Ovary (tissue), 3 donors: ENCODE results near the gene HYAL3.

Experiments used
- EP300 ChIP-seq: sonication (generic); formaldehyde crosslinking; IDR thresholded peaks from one replicate; pipeline ENCODE4 v1.6.1; 2017; ENCODE audit warnings: antibody characterized with exemption
- TF ChIP-seq, protein P1 (sequence below), 3 donors: fragments of 450-650 bp in 2 of 3; fragments of 200-600 bp in 1 of 3; IDR thresholded peaks; one replicate each; pipeline versions ENCODE4 v1.5.1 to v1.8.0; 2016 to 2022; ENCODE audit warnings: antibody characterized with exemption in 3 of 3, mild to moderate bottlenecking in 1 of 3
- donor health status: DM: no; HTN: no; CAD: no.

DNA sequence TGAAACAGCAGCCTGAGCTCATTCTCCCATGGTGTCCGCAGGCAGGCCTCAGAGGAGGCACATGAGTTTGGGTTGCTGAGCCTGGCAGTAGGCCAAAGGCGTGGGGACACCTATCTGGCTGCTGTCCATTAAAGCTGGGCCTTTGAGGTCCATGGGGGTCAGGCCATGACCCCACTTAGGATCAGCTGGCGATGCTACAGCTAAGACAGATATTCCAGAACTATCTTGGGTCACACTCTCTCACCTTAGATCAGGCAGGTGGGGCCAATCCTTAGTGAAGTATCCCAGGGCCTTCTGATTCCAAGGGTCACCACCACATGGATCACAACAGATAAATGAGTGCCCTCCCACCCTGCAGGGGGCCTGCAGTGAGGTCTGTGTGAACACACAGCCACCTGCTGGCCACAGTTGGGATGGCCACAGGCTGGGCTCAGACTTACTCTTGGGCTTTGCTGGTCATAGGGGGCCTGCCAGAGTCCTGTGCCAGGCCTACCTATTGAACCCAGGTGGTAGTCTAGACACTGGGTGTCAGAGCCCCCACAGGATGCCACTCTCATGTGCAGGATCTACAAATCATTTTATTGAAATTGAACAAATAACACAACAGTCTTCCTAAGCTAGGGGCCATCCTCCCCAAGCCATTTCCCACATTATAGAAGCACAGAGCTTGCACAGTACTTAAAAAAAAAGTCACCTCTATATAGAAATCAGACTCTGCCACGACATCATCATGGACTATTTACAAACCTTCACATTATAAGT is 25.3 kb upstream of the HYAL3 start:
- TF ChIP-seq, protein P1, sequence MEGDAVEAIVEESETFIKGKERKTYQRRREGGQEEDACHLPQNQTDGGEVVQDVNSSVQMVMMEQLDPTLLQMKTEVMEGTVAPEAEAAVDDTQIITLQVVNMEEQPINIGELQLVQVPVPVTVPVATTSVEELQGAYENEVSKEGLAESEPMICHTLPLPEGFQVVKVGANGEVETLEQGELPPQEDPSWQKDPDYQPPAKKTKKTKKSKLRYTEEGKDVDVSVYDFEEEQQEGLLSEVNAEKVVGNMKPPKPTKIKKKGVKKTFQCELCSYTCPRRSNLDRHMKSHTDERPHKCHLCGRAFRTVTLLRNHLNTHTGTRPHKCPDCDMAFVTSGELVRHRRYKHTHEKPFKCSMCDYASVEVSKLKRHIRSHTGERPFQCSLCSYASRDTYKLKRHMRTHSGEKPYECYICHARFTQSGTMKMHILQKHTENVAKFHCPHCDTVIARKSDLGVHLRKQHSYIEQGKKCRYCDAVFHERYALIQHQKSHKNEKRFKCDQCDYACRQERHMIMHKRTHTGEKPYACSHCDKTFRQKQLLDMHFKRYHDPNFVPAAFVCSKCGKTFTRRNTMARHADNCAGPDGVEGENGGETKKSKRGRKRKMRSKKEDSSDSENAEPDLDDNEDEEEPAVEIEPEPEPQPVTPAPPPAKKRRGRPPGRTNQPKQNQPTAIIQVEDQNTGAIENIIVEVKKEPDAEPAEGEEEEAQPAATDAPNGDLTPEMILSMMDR (IDR thresholded peaks at IDR 0.05) = peak; percentile 41 to 70 (median 64)
- no peak for TF ChIP-seq EP300
